ENCODE data around the gene NEDD8.

GRCh38 chr14:24172871-24173281, 59.3 kb downstream of the NEDD8 start:
- TF ChIP-seq CTCF (IDR thresholded peaks at IDR 0.05; ENCODE audit: low read depth, low read length, missing input control), result no peak
- no peak for TF ChIP-seq FOXA1 (IDR thresholded peaks at IDR 0.05)
- no peak for TF ChIP-seq ZBTB33 (IDR thresholded peaks at IDR 0.05)
- TF ChIP-seq MAX (IDR thresholded peaks at IDR 0.05), result no peak
- no peak for TF ChIP-seq RAD21 (IDR thresholded peaks at IDR 0.05)
- TF ChIP-seq GABPA (IDR thresholded peaks at IDR 0.05 in 1 of 2, conservative IDR thresholded peaks at IDR 0.05 in 1 of 2), result no peak
- no peak for TF ChIP-seq SP1 (IDR thresholded peaks at IDR 0.05)
- no peak for TF ChIP-seq HNF4A (conservative IDR thresholded peaks at IDR 0.05)
- TF ChIP-seq TAF1 (conservative IDR thresholded peaks at IDR 0.05), result no peak
- no peak for TF ChIP-seq JUND (IDR thresholded peaks at IDR 0.05)
- no peak for TF ChIP-seq REST (IDR thresholded peaks at IDR 0.05)
